Measurements from ENCODE around the gene GNPDA2. TPM values are rescaled to one million over a fixed set of nuclear protein-coding genes. Genes with fewer than 3 reads are reported as not detected.

GNPDA2 gene
- total and polyA plus RNA-seq, 2 of the 8 experiments (the other 6 are each of a cell fraction or from before 2014, with no cell fraction given), result 3.0 to 4.8 TPM

- Histone ChIP-seq H3K9ac (replicated peaks in 1 of 4; ENCODE audit: extremely low read depth in 1 of 4, low read depth in 3 of 4, low read length in 3 of 4) (peak overlapping the region; percentile 87 to 93 (median 90)), H4K8ac (ENCODE audit: extremely low read depth, insufficient read depth, low read length) (no peak overlapping the region), H3K9me3 (ENCODE audit: insufficient read depth in 2 of 2, low read depth in 1 of 2, low read length in 1 of 2) (no peaks in the 10 kb centered on the region), H3K56ac (replicated peaks; ENCODE audit: insufficient read length, low read depth, low read length) (no peak overlapping the region), H4K91ac (replicated peaks; ENCODE audit: insufficient read length, low read length) (no peak overlapping the region), H2BK15ac (ENCODE audit: low read length) (no peak overlapping the region), H3K4ac (replicated peaks; ENCODE audit: insufficient read length, low read depth, low read length) (no peak overlapping the region), H3K27ac (ENCODE audit: low read depth, low read length) (peak overlapping the region; percentile 92; the same call in 1 of the 2 replicates), H4K20me1 (replicated peaks in 1 of 2; ENCODE audit: control insufficient read depth in 1 of 2, insufficient read depth in 2 of 2, low read length in 2 of 2) (no peaks in the 10 kb centered on the region), H2BK5ac (ENCODE audit: low read depth, low read length) (no peak overlapping the region), H3K79me1 (ENCODE audit: low read depth, low read length) (no peaks in the 10 kb centered on the region), H3K36me3 (ENCODE audit: control insufficient read depth in 2 of 4, insufficient read depth in 4 of 4, low read length in 3 of 4) (peaks cover 0 to 30% (median 14%) of the 10 kb centered on the region in 4 experiments; a peak in 4 of 8 replicates), H3K23ac (ENCODE audit: insufficient read length) (no peak overlapping the region), H2BK120ac (replicated peaks; ENCODE audit: low read depth, low read length) (no peak overlapping the region), H3K4me1 (replicated peaks in 1 of 4; ENCODE audit: control insufficient read depth in 3 of 4, insufficient read depth in 4 of 4, low read length in 3 of 4) (no peaks in the 10 kb centered on the region; a peak in 1 of 7 replicates), H3K4me2 (ENCODE audit: insufficient read depth in 1 of 2, low read depth in 2 of 2, low read length in 2 of 2) (peak overlapping the region; percentile 80), H2AK5ac (ENCODE audit: low read depth, low read length) (no peak overlapping the region), H3K14ac (ENCODE audit: insufficient read length) (no peak overlapping the region), H2BK12ac (ENCODE audit: low read depth, low read length) (no peak overlapping the region), H2AFZ (ENCODE audit: low read length) (peak overlapping the region; percentile 77), H3K23me2 (ENCODE audit: low read depth, low read length) (peaks cover 6% of the 10 kb centered on the region), H3K4me3 (ENCODE audit: extremely low read depth in 1 of 4, insufficient read depth in 2 of 4, low read depth in 3 of 4, low read length in 4 of 4) (peak overlapping the region; percentile 90 to 97 (median 94)), H3K79me2 (ENCODE audit: control insufficient read depth in 1 of 2, insufficient read depth in 2 of 2, low read length in 2 of 2) (peaks cover 4 to 30% of the 10 kb centered on the region in 2 experiments; a peak in 3 of 4 replicates), H3K18ac (ENCODE audit: extremely low read depth, low read length) (no peak overlapping the region), H3K27me3 (replicated peaks in 1 of 4; ENCODE audit: control insufficient read depth in 3 of 4, extremely low read depth in 1 of 4, insufficient read depth in 3 of 4, low read length in 3 of 4) (peaks cover 0 to 1% (median 0%) of the 10 kb centered on the region in 4 experiments; a peak in 1 of 7 replicates), H2BK20ac (ENCODE audit: low read length) (no peak overlapping the region), H4K5ac (ENCODE audit: insufficient read length, low read depth, low read length) (no peak overlapping the region)
- no peak for TF ChIP-seq ZNF274 (IDR thresholded peaks at IDR 0.05; ENCODE audit: borderline replicate concordance, extremely low read depth, low read length)
- CTCF ChIA-PET (ENCODE audit: partially characterized antibody), result interaction anchor here (1.9 kb wide), 1 partner anchor 230 kb away, joined by 7 read pairs; the partner anchor contains the start of gene KCTD8
- DNase-seq (ENCODE audit: low read depth in 1 of 2, low spot score in 2 of 2), result no peak
- peak; percentile 58 for FAIRE-seq
- WGBS, 2 experiments (ENCODE audit: extremely low coverage in 1 of 2, insufficient coverage in 1 of 2, insufficient read length in 1 of 2, insufficient replicate concordance in 2 of 2, low coverage in 1 of 2, low lambda C conversion rate in 2 of 2, missing lambda C conversion rate in 1 of 2), result 8% methylated on average over 3 of the region's 3 CpGs; no CpG with 5 or more reads in 1 of the 2 experiments
- POLR2A ChIA-PET (ENCODE audit: partially characterized antibody), result interaction anchor here (1.3 to 3.1 kb wide), 5 partner anchors 8 to 28 kb away, joined by 3 to 15 read pairs (median 10); partner anchors contain the start of gene YIPF7
These were observed 47.3 kb downstream of the GNPDA2 start for GRCh38 chr4:44679060-44679459.
